ENCODE data around the gene EGFR.
"Not testable (repeated sequence)": the region's sequence is repeated elsewhere in the genome, so short reads cannot be mapped to it uniquely, and the experiment has no call there.

EGFR gene

DNA sequence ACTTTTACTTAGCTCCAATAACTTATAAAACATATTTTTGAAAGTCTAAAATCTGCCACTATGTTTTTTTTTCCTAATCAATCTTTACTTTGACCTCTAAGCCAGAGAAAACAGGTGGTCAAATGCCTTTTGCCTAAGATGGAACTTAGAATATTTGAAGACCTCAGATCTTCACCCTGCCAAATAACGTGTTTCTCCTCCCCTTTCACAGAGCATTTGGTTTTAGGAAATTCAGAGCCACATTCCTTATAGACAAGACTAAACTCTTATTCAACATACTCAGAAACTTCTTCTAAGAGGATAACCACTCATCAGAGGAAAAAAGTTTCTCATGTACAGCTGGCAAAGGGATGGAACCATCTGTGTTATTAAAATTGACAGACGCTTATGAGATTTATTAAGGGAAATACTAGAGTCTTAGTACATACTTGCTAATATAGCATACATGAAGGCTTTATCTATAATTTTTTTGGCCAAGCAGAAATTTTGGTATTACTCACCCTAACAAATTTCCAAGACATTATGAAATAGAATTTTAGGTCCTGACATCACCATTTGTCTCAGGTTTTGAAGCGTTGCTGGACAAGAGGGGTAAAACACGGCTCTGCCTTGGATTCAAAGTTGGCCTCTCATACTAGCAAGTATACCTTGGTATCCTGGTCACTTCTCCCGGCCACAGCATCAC lies 2.6 kb upstream of the EGFR start:
- DNase-seq = no peak

DNA sequence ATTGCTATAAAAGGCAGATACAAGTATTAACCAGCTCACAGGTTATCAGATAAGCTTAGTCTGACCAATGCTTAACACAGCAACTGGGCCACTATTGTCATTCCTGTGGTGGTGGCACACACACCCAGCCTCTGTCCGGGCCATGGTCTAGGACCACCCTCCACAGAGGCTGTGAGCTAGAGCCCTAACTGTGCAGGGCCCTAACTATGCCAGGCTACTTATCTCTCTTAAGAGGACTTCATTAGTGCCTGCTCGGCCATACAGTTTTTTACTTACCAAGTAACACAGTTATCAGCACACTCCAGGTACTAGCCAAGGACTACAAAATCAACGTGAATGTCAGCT lies 2.1 kb upstream of the EGFR start:
- no peak for DNase-seq

DNA sequence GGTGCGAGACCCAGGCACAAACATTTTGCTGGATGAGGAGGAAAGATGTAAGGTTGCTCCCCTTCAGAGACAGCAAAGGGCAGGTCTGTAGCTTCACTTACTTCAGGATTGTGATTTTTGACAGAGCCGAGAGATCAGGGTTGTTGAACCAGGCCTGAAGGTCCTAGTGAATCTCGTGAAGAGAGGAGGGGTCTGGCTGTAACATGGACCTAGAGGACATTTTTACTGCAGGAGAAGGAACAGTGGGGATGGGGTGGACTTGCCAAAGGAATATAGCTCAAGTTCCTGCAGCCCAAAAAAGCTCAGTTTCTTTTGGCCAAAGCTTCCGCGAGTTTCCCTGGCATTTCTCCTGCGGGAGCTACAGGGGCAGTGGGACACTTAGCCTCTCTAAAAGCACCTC lies 976 bp upstream of the EGFR start:
- DNase-seq = no peak

DNA sequence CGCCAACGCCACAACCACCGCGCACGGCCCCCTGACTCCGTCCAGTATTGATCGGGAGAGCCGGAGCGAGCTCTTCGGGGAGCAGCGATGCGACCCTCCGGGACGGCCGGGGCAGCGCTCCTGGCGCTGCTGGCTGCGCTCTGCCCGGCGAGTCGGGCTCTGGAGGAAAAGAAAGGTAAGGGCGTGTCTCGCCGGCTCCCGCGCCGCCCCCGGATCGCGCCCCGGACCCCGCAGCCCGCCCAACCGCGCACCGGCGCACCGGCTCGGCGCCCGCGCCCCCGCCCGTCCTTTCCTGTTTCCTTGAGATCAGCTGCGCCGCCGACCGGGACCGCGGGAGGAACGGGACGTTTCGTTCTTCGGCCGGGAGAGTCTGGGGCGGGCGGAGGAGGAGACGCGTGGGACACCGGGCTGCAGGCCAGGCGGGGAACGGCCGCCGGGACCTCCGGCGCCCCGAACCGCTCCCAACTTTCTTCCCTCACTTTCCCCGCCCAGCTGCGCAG lies 424 bp downstream of the EGFR start:
- no peak for DNase-seq

DNA sequence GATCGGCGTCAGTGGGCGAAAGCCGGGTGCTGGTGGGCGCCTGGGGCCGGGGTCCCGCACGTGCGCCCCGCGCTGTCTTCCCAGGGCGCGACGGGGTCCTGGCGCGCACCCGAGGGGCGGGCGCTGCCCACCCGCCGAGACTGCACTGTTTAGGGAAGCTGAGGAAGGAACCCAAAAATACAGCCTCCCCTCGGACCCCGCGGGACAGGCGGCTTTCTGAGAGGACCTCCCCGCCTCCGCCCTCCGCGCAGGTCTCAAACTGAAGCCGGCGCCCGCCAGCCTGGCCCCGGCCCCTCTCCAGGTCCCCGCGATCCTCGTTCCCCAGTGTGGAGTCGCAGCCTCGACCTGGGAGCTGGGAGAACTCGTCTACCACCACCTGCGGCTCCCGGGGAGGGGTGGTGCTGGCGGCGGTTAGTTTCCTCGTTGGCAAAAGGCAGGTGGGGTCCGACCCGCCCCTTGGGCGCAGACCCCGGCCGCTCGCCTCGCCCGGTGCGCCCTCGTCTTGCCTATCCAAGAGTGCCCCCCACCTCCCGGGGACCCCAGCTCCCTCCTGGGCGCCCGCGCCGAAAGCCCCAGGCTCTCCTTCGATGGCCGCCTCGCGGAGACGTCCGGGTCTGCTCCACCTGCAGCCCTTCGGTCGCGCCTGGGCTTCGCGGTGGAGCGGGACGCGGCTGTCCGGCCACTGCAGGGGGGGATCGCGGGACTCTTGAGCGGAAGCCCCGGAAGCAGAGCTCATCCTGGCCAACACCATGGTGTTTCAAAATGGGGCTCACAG lies 1.1 kb downstream of the EGFR start:
- no peak for DNase-seq

DNA sequence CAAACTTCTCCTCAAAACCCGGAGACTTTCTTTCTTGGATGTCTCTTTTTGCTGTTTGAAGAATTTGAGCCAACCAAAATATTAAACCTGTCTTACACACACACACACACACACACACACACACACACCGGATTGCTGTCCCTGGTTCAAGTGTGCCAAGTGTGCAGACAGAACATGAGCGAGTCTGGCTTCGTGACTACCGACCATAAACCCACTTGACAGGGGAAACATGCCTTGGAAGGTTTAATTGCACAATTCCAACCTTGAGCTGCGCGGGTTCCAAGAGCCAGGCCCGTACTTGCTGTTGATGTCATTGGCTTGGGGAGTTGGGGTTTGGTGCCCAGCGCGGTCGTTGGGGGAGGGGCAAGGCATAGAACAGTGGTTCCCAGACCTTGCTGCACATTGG lies 1.7 kb downstream of the EGFR start:
- DNase-seq = no peak

DNA sequence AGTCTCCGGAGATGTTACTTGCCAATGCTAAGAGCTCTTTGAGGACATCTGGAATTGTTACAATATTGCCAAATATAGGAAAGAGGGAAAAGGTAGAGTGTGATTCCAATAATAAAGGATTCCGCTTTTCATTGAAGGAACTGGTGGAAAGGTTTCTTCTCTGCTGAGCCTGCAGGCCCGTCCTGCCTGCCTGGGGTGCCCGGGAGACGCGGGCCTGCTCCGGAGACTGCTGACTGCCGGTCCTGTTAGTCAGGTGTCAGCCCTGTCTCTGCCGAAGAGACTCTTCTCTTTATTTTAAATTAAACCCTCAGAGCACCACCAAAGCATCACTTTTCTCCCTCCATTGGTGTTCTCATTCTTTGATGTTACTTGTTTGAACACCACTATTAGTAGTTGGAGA lies 2.2 kb downstream of the EGFR start:
- no peak for DNase-seq

DNA sequence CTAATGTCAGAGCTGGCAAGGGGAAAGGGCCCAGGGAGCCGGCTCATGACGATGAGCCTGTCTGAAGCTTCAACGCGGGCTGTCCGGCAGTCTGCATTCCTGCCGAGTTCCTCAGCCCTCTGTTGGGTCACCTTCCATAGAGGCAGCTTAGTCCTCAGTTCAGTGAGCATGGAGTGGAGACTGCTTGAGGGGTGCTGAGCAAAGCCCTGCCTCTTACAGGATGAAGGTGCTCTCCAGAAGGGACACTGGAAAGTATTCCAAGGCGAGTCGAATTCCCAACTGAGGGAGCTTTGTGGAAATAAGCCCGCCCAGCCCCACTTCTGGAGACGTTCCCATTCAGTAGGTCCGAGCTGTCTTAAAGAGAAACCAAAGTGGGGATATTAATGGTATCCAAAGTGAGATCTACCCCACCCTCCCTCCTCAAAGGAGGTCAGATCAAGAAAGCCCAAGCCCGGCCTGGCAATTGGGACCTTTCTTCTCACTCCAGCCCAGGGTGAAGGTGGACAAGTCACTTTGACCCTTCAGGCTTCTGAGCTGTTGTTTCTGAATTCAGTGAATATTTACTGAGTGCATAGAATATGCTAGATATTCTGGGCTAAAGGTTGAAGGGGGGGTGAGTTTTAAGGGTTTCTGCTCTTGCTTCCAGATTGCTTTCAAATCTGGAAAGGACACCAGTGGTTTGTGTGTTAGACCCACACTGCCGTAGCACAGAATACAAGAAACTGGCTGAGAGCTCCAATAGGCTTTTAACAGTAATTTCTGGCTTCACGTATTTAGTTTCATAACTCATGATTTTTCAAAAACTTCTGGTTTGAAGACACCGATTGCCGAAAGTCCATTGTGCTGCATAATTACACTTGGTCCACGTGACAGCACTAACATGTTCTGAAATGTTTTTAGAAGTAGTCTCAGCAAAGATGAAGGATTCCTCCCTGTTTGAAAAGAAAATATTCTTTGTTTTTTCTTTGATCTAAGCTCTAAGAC lies 3.5 kb downstream of the EGFR start:
- DNase-seq = no peak

DNA sequence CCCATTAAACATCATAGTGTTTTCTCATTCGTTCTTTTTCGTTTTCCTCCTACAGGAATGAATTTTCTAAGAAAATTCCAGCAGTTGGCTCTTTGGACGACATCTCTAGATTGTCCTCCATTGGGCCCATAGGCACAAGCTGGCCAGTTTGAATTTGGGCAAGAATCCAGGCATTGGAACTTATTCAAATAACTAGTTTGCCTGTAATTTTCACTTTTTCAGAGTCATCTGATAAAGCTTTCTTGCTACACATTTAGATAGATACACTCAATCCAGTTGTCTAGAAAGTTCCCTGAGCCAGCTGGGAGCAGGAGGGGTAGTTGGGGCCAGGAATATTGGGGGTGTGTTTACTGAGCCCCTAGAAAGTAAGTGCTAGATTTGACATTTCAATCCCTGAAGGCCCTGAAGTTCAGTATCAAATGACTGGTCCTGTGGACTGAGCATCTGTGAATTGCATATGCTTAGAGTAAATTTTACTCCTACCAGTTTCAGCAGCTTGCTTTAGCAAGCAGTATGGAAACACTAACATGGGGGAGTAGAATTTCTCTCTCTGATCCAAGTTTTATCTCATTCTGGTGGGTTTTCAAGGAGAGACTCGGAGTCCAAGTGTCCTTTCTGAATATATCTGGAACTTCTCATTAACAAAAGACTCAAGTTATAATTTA lies 5.2 kb downstream of the EGFR start:
- no peak for DNase-seq

DNA sequence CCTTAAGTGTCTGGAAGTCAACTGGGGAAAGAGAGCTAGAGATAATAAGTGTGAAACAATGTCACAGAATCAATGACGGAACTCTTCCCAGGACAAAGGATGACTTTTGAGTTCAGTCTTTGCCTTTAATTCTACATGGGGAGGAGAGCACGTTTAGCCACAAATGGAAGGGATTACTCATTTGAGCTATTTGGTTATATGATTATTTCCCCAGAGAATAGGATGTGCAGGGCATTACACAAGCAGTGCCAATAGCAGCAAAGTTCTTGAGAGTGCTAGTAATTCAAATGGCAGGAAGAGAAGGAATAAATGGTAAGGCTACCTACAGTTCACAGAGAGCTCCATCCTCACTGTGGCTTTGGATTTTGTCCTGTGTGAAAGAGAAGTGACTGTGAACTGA lies 6.0 kb downstream of the EGFR start:
- no peak for DNase-seq

DNA sequence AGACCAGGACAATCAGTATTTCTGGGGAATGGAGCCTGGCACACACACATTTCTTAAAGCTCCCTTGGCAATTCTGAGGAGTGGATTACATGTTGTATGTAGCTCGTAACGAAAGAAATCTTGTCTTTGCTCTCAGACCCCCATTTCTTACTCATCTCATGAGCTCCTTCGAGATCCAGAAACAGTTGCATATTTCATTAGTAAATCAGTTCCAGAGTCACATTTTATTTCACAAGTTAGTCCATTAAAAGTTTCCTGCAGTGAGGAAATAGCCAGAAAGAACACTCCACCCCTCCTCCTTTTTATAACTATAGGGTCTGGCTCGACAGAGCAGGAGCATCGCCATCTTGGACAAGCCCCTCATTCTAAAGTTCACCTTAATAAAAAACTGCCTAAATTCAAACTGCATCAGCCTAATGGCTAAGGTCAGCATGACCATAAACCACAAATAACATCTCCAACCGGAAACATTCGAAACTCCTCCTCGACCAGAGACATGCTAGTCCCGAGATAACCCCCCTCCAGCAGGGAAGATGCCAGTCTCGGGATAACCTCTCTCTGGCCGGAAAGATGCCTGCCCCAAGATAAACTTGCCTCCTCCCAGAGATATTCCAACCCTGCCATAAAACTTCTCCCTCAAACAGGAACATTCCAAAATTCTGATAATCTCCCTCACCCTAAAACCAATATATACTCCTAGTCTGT lies 7.4 kb downstream of the EGFR start:
- no peak for DNase-seq

DNA sequence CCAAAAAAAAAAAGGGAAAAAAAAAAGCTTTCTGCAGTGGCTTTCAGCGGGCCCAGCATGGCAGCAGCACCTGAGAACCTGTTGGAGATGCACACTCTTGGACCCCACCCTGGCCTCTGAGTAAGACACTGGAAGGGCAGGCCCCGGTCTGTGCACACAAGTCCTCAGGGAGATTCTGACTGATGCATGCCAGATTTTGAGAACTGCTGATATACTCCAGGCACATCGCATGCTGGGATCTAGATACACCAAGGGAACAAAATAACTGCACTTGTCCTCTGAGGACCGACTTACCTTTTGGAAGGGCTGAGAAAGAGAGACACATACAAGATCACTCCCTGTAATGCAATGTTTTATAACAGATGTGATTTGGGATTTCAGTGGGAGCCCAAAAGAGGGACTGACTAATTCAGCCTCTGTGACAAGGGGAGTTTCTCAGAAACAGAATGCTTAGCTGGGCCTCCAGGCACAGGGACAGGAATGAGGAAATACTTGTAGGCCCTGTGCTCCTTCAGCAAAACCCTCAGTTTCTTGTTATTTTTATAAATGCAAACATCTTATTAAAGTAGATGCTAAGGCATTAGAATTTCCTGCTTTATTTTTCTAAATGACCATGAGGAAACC lies 8.2 kb downstream of the EGFR start:
- DNase-seq = no peak

DNA sequence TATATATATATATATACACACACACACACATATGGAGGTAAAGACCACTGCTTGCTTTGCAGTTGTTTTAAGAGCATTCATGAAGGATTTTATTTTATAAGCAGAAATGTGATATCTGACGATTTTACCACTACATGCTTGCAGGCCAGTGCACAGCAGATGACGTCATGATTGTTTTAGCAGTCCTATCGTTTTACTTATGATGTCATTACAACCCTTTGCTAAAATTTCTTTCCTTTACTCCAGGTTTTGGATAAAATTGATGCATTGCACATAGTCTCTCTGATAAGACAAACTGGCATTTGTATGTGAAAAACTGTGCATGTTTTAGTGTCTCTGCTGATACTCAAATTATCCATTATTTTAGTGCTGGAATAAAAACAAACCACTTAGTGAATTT lies 9.2 kb downstream of the EGFR start:
- DNase-seq = no peak

DNA sequence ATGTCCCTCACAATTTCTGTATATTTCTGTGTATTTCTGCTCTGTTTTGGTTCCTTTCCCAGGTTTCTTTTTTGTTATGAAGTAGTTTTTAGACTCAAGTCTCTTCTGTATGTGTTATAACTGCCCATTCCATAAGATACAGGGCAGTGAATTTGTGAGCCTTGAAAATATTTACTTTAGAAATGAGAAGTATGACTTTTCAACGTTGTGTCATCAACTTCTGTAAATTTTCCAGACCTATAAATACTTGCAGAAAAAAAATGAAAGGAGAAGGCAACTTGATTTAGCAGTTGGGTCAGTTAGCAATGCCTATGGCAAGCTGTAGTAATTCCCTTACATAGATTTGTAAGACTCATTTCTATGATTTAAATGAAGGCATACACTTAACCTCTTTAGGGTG lies 11.5 kb downstream of the EGFR start:
- no peak for DNase-seq

DNA sequence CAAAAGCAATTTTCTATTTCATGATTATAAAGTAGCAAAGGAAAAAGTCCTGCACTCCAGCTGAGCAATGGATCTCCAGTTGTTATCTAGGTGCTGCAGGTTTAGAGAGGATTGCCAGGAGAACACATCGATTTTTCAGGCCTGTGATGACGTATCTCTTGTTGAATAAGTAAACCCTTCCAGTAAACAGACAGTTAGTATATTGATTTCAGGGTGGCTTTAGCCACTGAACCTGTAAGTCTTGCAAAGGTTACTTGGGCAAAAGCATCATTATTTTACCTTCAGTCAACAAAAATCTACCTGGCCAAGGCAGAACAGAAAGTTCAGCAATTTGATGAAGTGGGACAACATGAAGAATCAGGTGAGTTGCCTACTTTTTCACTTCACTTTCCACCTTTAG lies 12.3 kb downstream of the EGFR start:
- DNase-seq = no peak

DNA sequence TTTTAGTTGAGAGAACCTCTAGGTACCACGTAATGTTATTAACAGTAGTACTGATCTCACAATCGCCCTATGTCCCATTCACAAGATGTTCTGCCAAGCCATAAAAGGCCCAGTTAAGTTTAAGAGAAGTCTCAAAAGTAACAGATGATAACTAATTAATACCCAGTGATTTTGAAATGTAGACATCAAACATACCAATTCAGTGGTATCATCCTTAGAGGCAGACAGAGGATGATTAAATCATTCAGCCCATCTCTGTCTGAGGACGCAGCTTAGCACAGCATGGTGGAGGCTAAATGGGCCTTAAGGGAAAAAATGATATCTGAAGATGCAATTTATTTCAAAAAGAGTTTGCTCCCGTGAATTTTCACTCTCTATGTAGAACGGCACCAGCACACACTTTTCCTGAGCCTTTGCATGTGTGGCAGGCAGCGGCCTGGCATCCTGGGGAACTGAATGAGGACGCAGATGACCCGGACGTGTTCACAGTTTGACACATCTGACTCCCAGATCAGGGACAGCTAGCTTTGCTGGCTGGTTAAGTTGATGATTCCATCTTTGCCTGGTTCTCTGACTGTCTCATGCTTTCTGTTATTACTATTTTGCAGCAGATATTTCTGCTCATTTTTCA lies 13.4 kb downstream of the EGFR start:
- no peak for DNase-seq

DNA sequence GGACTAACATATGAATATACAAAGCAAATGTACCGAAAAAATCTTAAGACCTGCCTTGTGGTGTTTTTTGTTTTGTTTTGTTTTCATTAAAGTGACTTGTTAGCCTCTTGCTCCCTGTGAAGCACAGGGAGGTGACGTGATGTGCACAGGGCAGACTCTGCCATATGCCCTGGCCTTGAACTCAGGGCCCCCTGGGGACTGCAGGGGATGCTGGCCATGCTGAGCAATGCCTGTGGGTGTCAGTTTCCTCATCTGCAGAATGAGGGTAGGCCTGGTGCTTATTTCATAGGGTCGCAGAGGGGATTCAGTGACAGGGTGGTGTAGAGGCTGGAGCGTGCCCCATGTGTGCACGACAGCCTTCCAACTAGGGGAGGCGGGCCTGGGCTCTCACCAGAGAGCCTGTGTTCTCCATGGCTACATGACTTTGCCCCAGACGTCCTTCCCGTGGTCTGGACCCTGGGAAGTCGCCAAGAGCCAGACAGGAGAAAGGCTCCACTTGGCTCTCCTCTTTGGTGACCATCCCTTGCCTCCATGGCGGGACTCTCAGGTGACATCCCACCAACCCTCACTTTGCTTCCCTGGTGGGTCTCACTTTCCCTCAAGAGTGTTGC lies 14.5 kb downstream of the EGFR start:
- DNase-seq = no peak

DNA sequence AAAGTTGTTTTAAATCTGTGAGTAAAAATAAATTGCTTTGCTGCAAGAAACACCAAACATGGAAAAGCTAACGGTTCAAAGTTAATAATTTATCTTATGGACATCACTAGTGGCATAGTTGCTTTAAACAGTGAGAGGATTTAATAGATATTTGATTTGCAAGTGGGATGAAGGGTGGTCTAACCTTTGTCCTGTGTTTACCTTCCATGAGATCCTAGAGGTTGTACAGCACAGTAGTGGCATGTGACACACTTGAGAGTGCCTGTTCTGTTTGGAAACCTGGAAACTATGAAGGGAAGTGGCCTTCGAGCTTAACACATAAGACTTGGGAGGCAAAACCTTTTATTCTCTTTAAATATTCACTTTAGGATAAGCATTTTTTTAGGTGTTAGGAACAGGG lies 16.0 kb downstream of the EGFR start:
- no peak for DNase-seq

DNA sequence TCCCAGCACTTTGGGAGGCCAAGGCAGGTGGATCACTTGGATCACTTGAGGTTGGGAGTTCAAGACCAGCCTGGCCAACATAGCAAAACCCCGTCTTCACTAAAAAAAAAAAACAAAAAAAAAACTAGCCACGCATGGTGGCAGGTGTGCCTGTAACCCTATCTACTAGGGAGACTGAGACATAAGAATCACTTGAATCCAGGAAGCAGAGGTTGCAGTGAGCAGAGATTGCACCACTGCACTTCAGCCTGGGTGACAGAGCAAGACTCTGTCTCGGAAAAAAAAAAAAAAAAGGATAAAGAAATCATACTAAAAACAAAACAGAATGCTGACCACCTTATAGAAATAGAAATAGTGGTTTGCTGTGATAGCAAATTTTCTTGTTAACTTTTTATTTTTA lies 16.6 kb downstream of the EGFR start:
- not testable (repeated sequence) for DNase-seq

DNA sequence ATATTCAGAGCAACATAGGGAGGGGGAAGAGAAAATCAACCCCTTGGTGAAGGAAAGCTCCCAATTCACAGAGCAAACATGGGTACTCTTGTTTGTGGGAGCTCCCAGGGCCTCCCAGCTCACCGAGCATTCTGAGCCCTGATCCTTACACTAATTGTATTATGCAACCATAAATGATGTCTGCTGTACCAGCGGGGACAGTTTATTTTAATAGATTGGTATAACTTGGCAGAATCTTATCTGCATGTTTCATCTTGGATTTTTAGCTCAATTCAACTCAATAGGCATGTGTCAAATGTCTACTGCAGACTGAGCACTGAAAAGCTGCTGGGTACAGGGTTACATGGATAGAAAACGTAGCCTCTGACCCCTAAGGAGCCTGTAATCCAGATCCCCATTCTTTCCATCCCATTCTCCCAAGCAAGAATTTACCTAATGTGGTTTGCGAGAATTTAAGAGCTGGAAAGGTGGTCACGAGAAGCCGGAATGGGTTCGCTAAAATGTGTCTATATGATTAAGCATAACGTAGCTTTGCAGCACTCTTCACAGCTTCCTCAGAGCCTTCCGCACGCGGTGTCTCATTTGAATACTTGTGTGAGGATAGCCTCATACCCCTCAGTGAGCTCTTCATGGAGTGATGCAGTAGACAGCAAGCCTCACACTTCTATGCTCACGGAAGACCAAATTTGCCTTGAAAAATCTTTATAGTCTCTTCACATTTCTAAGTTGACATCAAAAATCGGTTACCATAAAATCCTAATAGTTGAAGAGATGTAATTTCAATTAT lies 18.3 kb downstream of the EGFR start:
- no peak for DNase-seq
